CD4-positive, alpha-beta T cell treated with Interleukin-6 for 4 hours (primary cell): ENCODE data around the gene C21orf91.
"Not testable (repeated sequence)": the region's sequence is repeated elsewhere in the genome, so short reads cannot be mapped to it uniquely, and the experiment has no call there.

ENCODE experiments used
- DNase-seq: peaks from one replicate; pipeline ENCODE4 v3.0.0-alpha.2; 2020; ENCODE audit warnings: mixed read lengths

C21orf91 gene

GRCh38 chr21:17775431-17776126 is 43.6 kb downstream of the C21orf91 start:
- peak; percentile 56 for DNase-seq

- DNase-seq, result not testable (repeated sequence)
Observed at GRCh38 chr21:17775021-17775420, 44.1 kb downstream of the C21orf91 start.

- no peak for DNase-seq
Observed at GRCh38 chr21:17769447-17769845, 49.7 kb downstream of the C21orf91 start.

GRCh38 chr21:17768840-17769446 is 50.2 kb downstream of the C21orf91 start:
- DNase-seq, result no peak

- no peak for DNase-seq
Observed at GRCh38 chr21:17765207-17765606, 53.9 kb downstream of the C21orf91 start.

- no peak for DNase-seq
Observed at GRCh38 chr21:17763288-17764037, 55.7 kb downstream of the C21orf91 start.

- DNase-seq, result no peak
Observed at GRCh38 chr21:17759511-17760178, 59.5 kb downstream of the C21orf91 start.

GRCh38 chr21:17758683-17759082 is 60.5 kb downstream of the C21orf91 start:
- DNase-seq, result no peak

GRCh38 chr21:17757671-17758070 is 61.5 kb downstream of the C21orf91 start:
- DNase-seq, result no peak

- DNase-seq, result no peak
Observed at GRCh38 chr21:17753736-17754135, 65.4 kb downstream of the C21orf91 start.

GRCh38 chr21:17752171-17752570 is 67.0 kb downstream of the C21orf91 start:
- DNase-seq, result no peak

GRCh38 chr21:17746920-17747319 is 72.2 kb downstream of the C21orf91 start:
- no peak for DNase-seq

- no peak for DNase-seq
Observed at GRCh38 chr21:17745086-17745485, 74.1 kb downstream of the C21orf91 start.

- no peak for DNase-seq
Observed at GRCh38 chr21:17742940-17743592, 76.1 kb downstream of the C21orf91 start.

GRCh38 chr21:17742181-17742580 is 77.0 kb downstream of the C21orf91 start:
- no peak for DNase-seq
